ENCODE measurements around the gene SERPINA7. TPM values are rescaled to one million over a fixed set of nuclear protein-coding genes. Genes with fewer than 3 reads are reported as not detected.
"Not testable (repeated sequence)": the region's sequence is repeated elsewhere in the genome, so short reads cannot be mapped to it uniquely, and the experiment has no call there.

Gene SERPINA7
- total RNA-seq, 2 experiments from 2014 or later: not detected

DNA sequence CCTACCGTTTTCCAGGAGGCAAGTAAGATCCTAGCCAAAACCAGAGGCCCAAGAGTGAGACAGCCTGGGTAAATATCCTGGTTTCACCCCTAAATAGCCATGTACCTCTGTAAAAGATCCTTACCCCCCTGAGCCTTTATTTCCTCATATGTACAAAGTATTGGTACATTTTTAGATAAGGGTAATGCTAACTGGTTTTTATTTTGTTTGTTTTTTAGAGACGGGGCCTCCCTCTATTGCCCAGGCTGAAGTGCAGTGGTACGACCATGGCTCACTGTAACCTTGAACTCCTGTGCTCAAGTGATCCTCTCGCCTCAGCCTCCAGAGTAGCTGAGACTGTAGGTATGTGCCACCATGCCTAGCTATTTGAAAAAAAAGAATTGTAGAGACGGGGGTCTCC is 29.4 kb downstream of the SERPINA7 start:
- H3K27me3 Mint-ChIP-seq: no peaks in the 10 kb centered on the region

DNA sequence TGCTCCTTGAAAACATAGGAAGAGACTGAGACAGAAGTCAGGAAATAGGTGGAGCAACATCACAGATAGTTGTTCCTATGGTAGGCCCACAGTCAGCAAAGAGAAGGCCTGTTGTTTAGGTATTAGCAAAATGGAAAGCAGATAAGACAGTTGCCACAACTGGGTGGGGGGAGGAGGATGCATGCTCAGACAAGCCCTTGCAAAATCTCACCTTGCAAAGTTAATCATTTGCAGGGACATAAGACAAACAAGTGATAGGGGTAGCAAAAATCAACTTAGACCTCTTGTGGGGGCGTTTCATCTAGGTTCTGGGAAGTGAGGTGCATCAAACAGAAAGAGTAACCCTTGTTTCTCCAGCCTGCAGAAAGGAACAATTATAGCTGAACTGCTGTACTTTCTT is 30.7 kb downstream of the SERPINA7 start:
- intact Hi-C loops (cut with DNase I, micrococcal nuclease): no loop called here
- DNase-seq (no peak), ATAC-seq (no peak)
- Mint-ChIP-seq H3K27ac (no peak overlapping the region), H3K36me3 (ENCODE audit: low read depth) (no peaks in the 10 kb centered on the region), H3K4me1 (no peaks in the 10 kb centered on the region), H3K9me3 (ENCODE audit: low read depth) (no peaks in the 10 kb centered on the region), H3K4me3 (no peak overlapping the region), H3K27me3 (no peaks in the 10 kb centered on the region)
- POLR2A ChIA-PET: no interaction called here
- CTCF ChIA-PET: no interaction called here

More for the DNA sequence above, 29.4 kb downstream of the SERPINA7 start:
- POLR2A ChIA-PET: no interaction called here
- intact Hi-C loops (cut with DNase I, micrococcal nuclease): no loop called here
- Mint-ChIP-seq H3K9me3 (ENCODE audit: low read depth) (no peaks in the 10 kb centered on the region), H3K36me3 (ENCODE audit: low read depth) (no peaks in the 10 kb centered on the region), H3K27ac (no peak overlapping the region), H3K4me3 (no peak overlapping the region), H3K4me1 (no peaks in the 10 kb centered on the region)
- CTCF ChIA-PET: no interaction called here
- DNase-seq (no peak), ATAC-seq (no peak)

DNA sequence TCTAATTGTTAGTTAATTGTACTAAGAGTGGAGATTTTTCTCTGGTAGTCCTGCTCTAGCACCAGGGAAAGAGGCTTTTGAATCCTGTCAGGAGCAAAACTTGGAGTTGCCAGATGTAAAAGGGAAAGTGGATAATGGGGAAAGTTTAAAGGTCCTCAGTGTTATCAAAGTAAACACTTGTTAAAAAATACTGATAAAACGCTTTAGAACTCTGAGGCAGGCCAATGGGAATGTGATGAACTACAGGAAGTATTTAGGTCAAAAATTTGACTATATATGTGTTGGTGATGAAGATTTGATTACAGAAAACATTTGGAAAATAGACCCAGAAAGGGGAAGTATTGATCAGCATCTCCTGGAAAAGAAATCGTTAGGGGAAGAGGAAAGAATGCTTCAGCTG is 32.8 kb downstream of the SERPINA7 start:
- intact Hi-C loops (cut with DNase I, micrococcal nuclease): no loop called here
- ATAC-seq (no peak), DNase-seq (no peak)
- ChIA-PET POLR2A (no interaction called here), CTCF (no interaction called here)
- H3K27me3 Mint-ChIP-seq: no peaks in the 10 kb centered on the region
- H3K4me3 Mint-ChIP-seq: no peak overlapping the region
- H3K4me1 Mint-ChIP-seq: no peaks in the 10 kb centered on the region
- H3K27ac Mint-ChIP-seq: no peak overlapping the region
- H3K9me3 Mint-ChIP-seq (ENCODE audit: low read depth): peaks cover 2% of the 10 kb centered on the region
- no peaks in the 10 kb centered on the region for H3K36me3 Mint-ChIP-seq (ENCODE audit: low read depth)

DNA sequence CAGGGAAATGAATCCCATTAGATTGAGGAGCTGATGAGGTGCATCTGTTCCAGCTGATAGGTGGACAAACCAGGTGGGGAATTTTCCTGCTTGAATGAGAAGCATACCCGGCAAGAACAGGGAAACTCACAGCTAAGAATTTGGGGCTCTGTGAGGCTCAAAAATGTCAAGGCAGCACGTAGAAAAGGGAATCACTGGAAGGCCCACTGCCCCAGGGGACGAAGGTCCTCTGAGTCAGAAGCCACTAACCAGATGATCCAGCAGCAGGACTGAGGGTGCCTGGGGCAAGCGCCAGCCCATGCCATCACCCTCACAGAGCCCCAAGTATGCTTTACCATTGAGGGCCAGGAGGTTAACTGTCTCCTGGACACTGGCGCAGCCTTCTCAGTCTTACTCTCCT is 37.9 kb downstream of the SERPINA7 start:
- DNase-seq; intact Hi-C loops (cut with DNase I, micrococcal nuclease); H3K4me3 Mint-ChIP-seq; ATAC-seq; H3K9me3 Mint-ChIP-seq (ENCODE audit: low read depth); H3K27ac Mint-ChIP-seq; H3K27me3 Mint-ChIP-seq; POLR2A ChIA-PET; H3K36me3 Mint-ChIP-seq (ENCODE audit: low read depth); CTCF ChIA-PET; H3K4me1 Mint-ChIP-seq: not testable (repeated sequence)

DNA sequence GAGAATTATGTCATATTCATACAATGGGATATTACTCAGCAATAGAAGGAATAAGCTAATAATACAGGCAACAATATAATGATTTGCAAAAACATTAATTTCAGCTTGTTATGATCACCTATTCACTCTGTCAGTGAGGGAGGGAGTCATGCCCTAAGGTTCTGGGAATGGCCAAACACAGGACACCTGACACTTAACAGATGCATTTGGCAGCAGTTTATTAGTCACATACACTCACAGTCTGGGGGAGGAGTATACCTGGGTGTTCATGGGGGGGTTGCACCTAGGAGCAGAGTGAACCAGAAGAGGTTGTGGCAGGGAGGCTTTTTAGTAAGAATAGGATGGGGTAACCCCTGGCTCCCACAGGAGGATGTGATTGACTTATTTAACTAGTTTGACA is 38.3 kb downstream of the SERPINA7 start:
- POLR2A ChIA-PET: no interaction called here
- Mint-ChIP-seq H3K27me3 (no peaks in the 10 kb centered on the region), H3K4me3 (no peak overlapping the region), H3K4me1 (no peaks in the 10 kb centered on the region), H3K27ac (no peak overlapping the region), H3K36me3 (ENCODE audit: low read depth) (no peaks in the 10 kb centered on the region), H3K9me3 (ENCODE audit: low read depth) (peaks cover 2% of the 10 kb centered on the region)
- intact Hi-C loops (cut with DNase I, micrococcal nuclease): no loop called here
- DNase-seq (no peak), ATAC-seq (no peak)
- CTCF ChIA-PET: no interaction called here

DNA sequence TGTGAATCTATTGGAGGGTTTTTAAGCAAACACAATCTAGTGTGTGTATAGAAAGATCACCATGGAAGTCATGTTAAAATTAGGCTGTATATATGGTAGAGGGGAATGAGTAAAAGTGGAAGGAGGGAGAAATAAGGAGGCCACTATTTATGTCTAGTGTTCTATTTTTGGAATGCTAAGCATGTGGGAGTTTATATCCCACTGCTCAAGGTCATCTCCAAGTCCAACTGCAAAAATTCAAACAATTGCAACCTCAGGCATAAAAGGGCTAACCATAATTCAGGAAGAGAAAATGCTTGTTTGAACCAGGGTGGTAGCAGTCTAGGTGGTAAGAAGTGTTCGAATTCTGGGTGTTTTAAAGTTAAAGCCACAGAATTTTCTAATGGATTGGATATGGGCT is 39.2 kb downstream of the SERPINA7 start:
- H3K9me3 Mint-ChIP-seq (ENCODE audit: low read depth): peaks cover 2% of the 10 kb centered on the region
- H3K27me3 Mint-ChIP-seq: no peaks in the 10 kb centered on the region
- no peak for ATAC-seq
- H3K27ac Mint-ChIP-seq: no peak overlapping the region
- intact Hi-C loops (cut with DNase I, micrococcal nuclease): no loop called here
- no peak overlapping the region for H3K4me3 Mint-ChIP-seq
- H3K36me3 Mint-ChIP-seq (ENCODE audit: low read depth): no peaks in the 10 kb centered on the region
- no peaks in the 10 kb centered on the region for H3K4me1 Mint-ChIP-seq
- CTCF ChIA-PET: no interaction called here
- DNase-seq: no peak
- POLR2A ChIA-PET: no interaction called here

DNA sequence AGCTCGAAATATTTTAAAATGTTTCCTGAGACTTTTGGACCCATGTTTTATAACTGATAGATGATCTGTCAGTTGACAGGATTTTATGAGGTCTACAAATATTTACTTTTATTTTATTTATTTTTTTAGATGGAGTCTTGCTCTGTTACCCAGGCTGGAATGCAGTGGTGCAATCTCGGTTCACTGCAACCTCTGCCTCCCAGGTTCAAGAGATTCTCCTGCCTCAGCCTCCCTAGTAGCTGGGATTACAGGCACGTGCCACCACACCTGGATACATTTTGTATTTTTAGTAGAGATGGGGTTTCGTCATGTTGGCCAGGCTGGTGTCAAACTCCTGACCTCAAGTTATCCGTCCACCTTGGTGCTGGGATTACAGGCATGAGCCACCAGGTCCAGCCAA is 50.0 kb downstream of the SERPINA7 start:
- intact Hi-C loops (cut with DNase I, micrococcal nuclease); ATAC-seq; H3K27me3 Mint-ChIP-seq; H3K4me1 Mint-ChIP-seq; H3K9me3 Mint-ChIP-seq (ENCODE audit: low read depth); H3K27ac Mint-ChIP-seq; H3K4me3 Mint-ChIP-seq; DNase-seq; H3K36me3 Mint-ChIP-seq (ENCODE audit: low read depth); POLR2A ChIA-PET: not testable (repeated sequence)
- CTCF ChIA-PET: interaction anchor here (0.6 kb wide), 1 partner anchor 14 kb away, joined by 3 read pairs; no protein-coding TSS in a partner anchor

Other genes with a start within 250 kb of the SERPINA7 start
- gene NRK, start 216.2 kb downstream of the SERPINA7 start, total RNA-seq: not detected
- gene PWWP3B, start 129.6 kb upstream of the SERPINA7 start, total RNA-seq: not detected